Sigmoid colon (tissue), 7 donors: ENCODE results near the gene CCNL2. TPM values are rescaled to one million over a fixed set of nuclear protein-coding genes. Genes with fewer than 3 reads are reported as not detected.

ENCODE experiments used
- DNase-seq: peaks from one replicate; pipeline ENCODE4 v3.0.0-alpha.2; 2019
- H3K27ac ChIP-seq, 4 donors: fragments of 200-600 bp; sonication (generic); one replicate each; pipeline ENCODE4 v1.5.1; 2016 to 2019; ENCODE audit warnings: mild to moderate bottlenecking in 1 of 4
- H3K27me3 ChIP-seq, 3 donors: fragments of 200-600 bp; sonication (generic); one replicate each; pipeline ENCODE4 v1.5.1; 2019; ENCODE audit warnings: mild to moderate bottlenecking in 1 of 3
- H3K36me3 ChIP-seq, 4 donors: fragments of 200-600 bp; sonication (generic); one replicate each; pipeline ENCODE4 v1.5.1; 2016 to 2019
- H3K4me1 ChIP-seq, 4 donors: fragments of 200-600 bp; sonication (generic); one replicate each; pipeline ENCODE4 v1.5.1; 2017 to 2019
- H3K4me3 ChIP-seq, 4 donors: fragments of 200-600 bp; sonication (generic); one replicate each; pipeline ENCODE4 v1.5.1; 2017 to 2019; ENCODE audit warnings: mild to moderate bottlenecking in 2 of 4, moderate library complexity in 1 of 4
- H3K9me3 ChIP-seq, 4 donors: fragments of 200-600 bp in 3 of 4; sonication (generic) in 3 of 4; one replicate each; pipeline versions ENCODE4 v1.5.1 to v1.6.1; 2013 to 2019
- CTCF ChIP-seq, 4 experiments: fragments of 450-650 bp in 3 of 4; fragments of 200-600 bp in 1 of 4; IDR thresholded peaks; one replicate each; pipeline ENCODE4 v1.5.1; 2016 to 2019; ENCODE audit warnings: antibody characterized with exemption in 4 of 4, mild to moderate bottlenecking in 3 of 4, moderate library complexity in 2 of 4
- EP300 ChIP-seq, 4 donors: sonication (generic); formaldehyde crosslinking; IDR thresholded peaks; one replicate each; pipeline ENCODE4 v1.6.1; 2017; ENCODE audit warnings: antibody characterized with exemption in 4 of 4
- POLR2A ChIP-seq, 2 donors: fragments of 450-650 bp; IDR thresholded peaks; one replicate each; pipeline ENCODE4 v1.6.1; 2016; ENCODE audit warnings: antibody characterized with exemption in 2 of 2, mild to moderate bottlenecking in 2 of 2, moderate library complexity in 2 of 2
- POLR2AphosphoS5 ChIP-seq, 4 donors: sonication (generic); formaldehyde crosslinking; IDR thresholded peaks; one replicate each; pipeline ENCODE4 v1.6.1; 2017; ENCODE audit warnings: antibody characterized with exemption in 4 of 4
- WGBS, 2 donors: extraction: QIAGEN DNeasy Blood & Tissue Kit; methylation state at CpG; one replicate each; pipeline ENCODE4 v1.1.7; 2013; 5-methylcytosine and 5-hydroxymethylcytosine counted together
- intact Hi-C: fragments of 100-400 bp; cut with DNase I; formaldehyde crosslinking; loops from one replicate; pipeline ENCODE4 v1.15.1; 2023
- polyA plus RNA-seq, 3 donors: library from polyadenylated mRNA; stranded (reverse); fragments of 200-250 nt; gene quantifications; one replicate each; pipeline ENCODE4 v1.2.3, GENCODE V29; 2013
- total RNA-seq, 4 donors: library from RNA; depleted of rRNA; stranded (reverse); fragments of >200 nt; gene quantifications; one replicate each; pipeline ENCODE4 v1.1.0, GENCODE V29; 2016
- donor health status: healthy with polysubstance abuse.
- donor health status: Bipolar disorder and iron deficiency.
- donor health status: healthy.

Gene CCNL2
- total and polyA plus RNA-seq, 7 donors = 15.0 to 375 (median 139) TPM

- TF ChIP-seq POLR2A (IDR thresholded peaks at IDR 0.05) (no peak), EP300 (IDR thresholded peaks at IDR 0.05) (no peak), CTCF (IDR thresholded peaks at IDR 0.05) (no peak), POLR2AphosphoS5 (IDR thresholded peaks at IDR 0.05) (no peak)
- Histone ChIP-seq H3K36me3 (no peaks in the 10 kb centered on the region), H3K27ac (no peak overlapping the region), H3K9me3 (no peaks in the 10 kb centered on the region), H3K4me1 (peaks cover 0 to 33% (median 29%) of the 10 kb centered on the region in 4 donors), H3K27me3 (no peaks in the 10 kb centered on the region), H3K4me3 (no peak overlapping the region)
- 40 to 76% methylated on average over 14 of the region's 14 CpGs for WGBS, 2 donors
- no peak for DNase-seq
- intact Hi-C loops = no loop called here
These were observed 34.9 kb downstream of the CCNL2 start for GRCh38 chr1:1364266-1364665.

- Histone ChIP-seq H3K4me1 (peaks cover 0 to 50% (median 39%) of the 10 kb centered on the region in 4 donors), H3K9me3 (no peaks in the 10 kb centered on the region), H3K4me3 (no peak overlapping the region), H3K36me3 (no peaks in the 10 kb centered on the region), H3K27me3 (no peaks in the 10 kb centered on the region), H3K27ac (peak overlapping the region; percentile 86 to 95 (median 94))
- 28 to 33% methylated on average over 13 of the region's 13 CpGs for WGBS, 2 donors
- intact Hi-C loops = no loop called here
- DNase-seq = peak; percentile 90
- peak in 1 of 4 experiments; percentile 25 for TF ChIP-seq CTCF (IDR thresholded peaks at IDR 0.05)
- no peak for TF ChIP-seq EP300 (IDR thresholded peaks at IDR 0.05)
- no peak for TF ChIP-seq POLR2A (IDR thresholded peaks at IDR 0.05)
- peak in 2 of 4 donors; percentile 12 to 27 for TF ChIP-seq POLR2AphosphoS5 (IDR thresholded peaks at IDR 0.05)
These were observed 37.1 kb downstream of the CCNL2 start for GRCh38 chr1:1361982-1362423.

- H3K27ac ChIP-seq = peak overlapping the region; percentile 86 to 95 (median 94)
- TF ChIP-seq CTCF (IDR thresholded peaks at IDR 0.05) (no peak), POLR2A (IDR thresholded peaks at IDR 0.05) (no peak), EP300 (IDR thresholded peaks at IDR 0.05) (no peak), POLR2AphosphoS5 (IDR thresholded peaks at IDR 0.05) (no peak)
- DNase-seq = peak; percentile 64
- intact Hi-C loops = no loop called here
- H3K9me3 ChIP-seq = no peaks in the 10 kb centered on the region
- H3K36me3 ChIP-seq = no peaks in the 10 kb centered on the region
- H3K4me3 ChIP-seq = no peak overlapping the region
- H3K27me3 ChIP-seq = no peaks in the 10 kb centered on the region
- 74 to 75% methylated on average over 35 of the region's 35 CpGs for WGBS, 2 donors
- H3K4me1 ChIP-seq = peaks cover 0 to 56% (median 45%) of the 10 kb centered on the region in 4 donors
These were observed 37.7 kb downstream of the CCNL2 start for GRCh38 chr1:1361233-1361981.

GRCh38 chr1:1360506-1361169 lies 38.5 kb downstream of the CCNL2 start:
- Histone ChIP-seq H3K4me1 (peaks cover 0 to 64% (median 53%) of the 10 kb centered on the region in 4 donors), H3K27me3 (no peaks in the 10 kb centered on the region), H3K36me3 (no peaks in the 10 kb centered on the region), H3K27ac (peak overlapping the region; percentile 86 to 95 (median 94)), H3K4me3 (no peak overlapping the region), H3K9me3 (no peaks in the 10 kb centered on the region)
- TF ChIP-seq CTCF (IDR thresholded peaks at IDR 0.05) = no peak
- TF ChIP-seq POLR2A (IDR thresholded peaks at IDR 0.05) = no peak
- peak in 3 of 4 donors; percentile 18 to 45 (median 34) for TF ChIP-seq POLR2AphosphoS5 (IDR thresholded peaks at IDR 0.05)
- peak; percentile 92 for DNase-seq
- 70 to 78% methylated on average over 20 of the region's 20 CpGs for WGBS, 2 donors
- intact Hi-C loops = no loop called here
